Keratinocyte (primary cell): Measurements from ENCODE around the gene SSTR5. TPM values are rescaled to one million over a fixed set of nuclear protein-coding genes. Genes with fewer than 3 reads are reported as not detected.

Source experiments
- DNase-seq: peaks from one replicate; pipeline ENCODE4 v3.0.0-alpha.2; 2011; ENCODE audit warnings: low read depth, missing footprints, low spot score
- FAIRE-seq: peaks from 2 replicates; lab custom pipeline; 2011; peaks lifted over from hg19 to GRCh38; lab: Jason Lieb, UNC
- H2AFZ ChIP-seq: 2 replicates; pipeline ENCODE4 v1.6.0; 2012; ENCODE audit warnings: low read length, control low read depth, inconsistent platforms; ENCODE audit not compliant: control insufficient read depth
- H3K27ac ChIP-seq: 2 replicates; pipeline ENCODE4 v1.5.1; 2011; ENCODE audit warnings: low read length; ENCODE audit not compliant: control insufficient read depth, insufficient read depth
- H3K27me3 ChIP-seq: 3 replicates; pipeline ENCODE4 v1.6.0; 2011; ENCODE audit warnings: low read length; ENCODE audit not compliant: control insufficient read depth, insufficient read depth; ENCODE audit errors: extremely low read depth
- H3K36me3 ChIP-seq, 2 experiments: 2 replicates in 1 of 2; 3 replicates in 1 of 2; pipeline ENCODE4 v1.5.1; 2011; ENCODE audit warnings: low read length in 2 of 2, mild to moderate bottlenecking in 1 of 2; ENCODE audit not compliant: control insufficient read depth in 2 of 2, insufficient read depth in 2 of 2; ENCODE audit errors: extremely low read depth in 1 of 2
- H3K4me1 ChIP-seq: 3 replicates; pipeline ENCODE4 v1.5.1; 2011; ENCODE audit warnings: low read length; ENCODE audit not compliant: control insufficient read depth, insufficient read depth; ENCODE audit errors: extremely low read depth
- H3K4me2 ChIP-seq: 3 replicates; pipeline ENCODE4 v1.6.0; 2011; ENCODE audit warnings: low read depth, low read length; ENCODE audit not compliant: control insufficient read depth, insufficient read depth; ENCODE audit errors: extremely low read depth
- H3K4me3 ChIP-seq, 3 experiments: fragments of 200-600 bp in 1 of 3; sonication (generic) in 1 of 3; 2 replicates in 2 of 3; 3 replicates in 1 of 3; pipeline ENCODE4 v1.5.1; 2011 to 2016; ENCODE audit warnings: low read length in 3 of 3, mild to moderate bottlenecking in 3 of 3, control low read depth in 2 of 3, inconsistent platforms in 1 of 3, low read depth in 1 of 3, mixed read lengths in 1 of 3, mixed run types in 1 of 3, moderate library complexity in 1 of 3; ENCODE audit not compliant: control insufficient read depth in 2 of 3, insufficient read depth in 2 of 3; ENCODE audit errors: extremely low read depth in 1 of 3
- H3K79me2 ChIP-seq: 2 replicates; pipeline ENCODE4 v1.6.0; 2012; ENCODE audit warnings: low read length; ENCODE audit not compliant: control insufficient read depth, insufficient read depth
- H3K9ac ChIP-seq: 3 replicates; pipeline ENCODE4 v1.6.0; 2011; ENCODE audit warnings: low read length; ENCODE audit not compliant: control insufficient read depth, insufficient read depth; ENCODE audit errors: extremely low read depth
- H3K9me1 ChIP-seq: 3 replicates; pipeline ENCODE4 v1.6.0; 2011; ENCODE audit warnings: low read length; ENCODE audit not compliant: control insufficient read depth, insufficient read depth; ENCODE audit errors: extremely low read depth
- H3K9me3 ChIP-seq: 2 replicates; pipeline ENCODE4 v1.5.1; 2012; ENCODE audit warnings: low read depth, low read length; ENCODE audit not compliant: control insufficient read depth
- H4K20me1 ChIP-seq: 3 replicates; pipeline ENCODE4 v1.6.0; 2011; ENCODE audit warnings: low read length; ENCODE audit not compliant: control insufficient read depth, insufficient read depth; ENCODE audit errors: extremely low read depth
- CTCF ChIP-seq, 3 experiments: IDR thresholded peaks in 1 of 3; conservative IDR thresholded peaks in 1 of 3; optimal IDR thresholded peaks in 1 of 3; 2 replicates in 2 of 3; 3 replicates in 1 of 3; pipeline versions ENCODE3 to v1.5.1; 2011; ENCODE audit warnings: low read length in 3 of 3, mild to moderate bottlenecking in 3 of 3, moderate library complexity in 2 of 3, control low read depth in 1 of 3, inconsistent platforms in 1 of 3; ENCODE audit not compliant: insufficient read depth in 2 of 3; ENCODE audit errors: extremely low read depth in 1 of 3
- EZH2 ChIP-seq: IDR thresholded peaks from one replicate; pipeline ENCODE4 v1.6.1; 2012; ENCODE audit warnings: inconsistent platforms, mild to moderate bottlenecking, low read length, moderate library complexity
- dilution Hi-C: fragments of 300-500 bp; cut with MboI; formaldehyde crosslinking; loops from one replicate; pipeline ENCODE4 v1.7.0; 2020; ENCODE audit warnings: low sequenced_read_pairs; ENCODE audit not compliant: extremely low pct_ligation_motif_present
- polyA plus RNA-seq, 5 experiments: library from polyadenylated mRNA; depleted of rRNA in 3 of 5; stranded (reverse) in 3 of 5; stranded (forward) in 1 of 5; unstranded in 1 of 5; fragments of >200 nt; gene quantifications; 1 replicate in 1 of 5; 2 replicates in 3 of 5; 3 replicates in 1 of 5; pipeline versions ENCODE4 v1.2.1 to v1.2.3, GENCODE V29; 2011 to 2012; ENCODE audit warnings: missing spikeins in 2 of 5, low read depth in 1 of 5, low replicate concordance in 1 of 5

SSTR5 gene
- polyA plus RNA-seq, 1 donor (not counting 4 experiments of a cell fraction or from before 2014, with no cell fraction given): not detected

DNA sequence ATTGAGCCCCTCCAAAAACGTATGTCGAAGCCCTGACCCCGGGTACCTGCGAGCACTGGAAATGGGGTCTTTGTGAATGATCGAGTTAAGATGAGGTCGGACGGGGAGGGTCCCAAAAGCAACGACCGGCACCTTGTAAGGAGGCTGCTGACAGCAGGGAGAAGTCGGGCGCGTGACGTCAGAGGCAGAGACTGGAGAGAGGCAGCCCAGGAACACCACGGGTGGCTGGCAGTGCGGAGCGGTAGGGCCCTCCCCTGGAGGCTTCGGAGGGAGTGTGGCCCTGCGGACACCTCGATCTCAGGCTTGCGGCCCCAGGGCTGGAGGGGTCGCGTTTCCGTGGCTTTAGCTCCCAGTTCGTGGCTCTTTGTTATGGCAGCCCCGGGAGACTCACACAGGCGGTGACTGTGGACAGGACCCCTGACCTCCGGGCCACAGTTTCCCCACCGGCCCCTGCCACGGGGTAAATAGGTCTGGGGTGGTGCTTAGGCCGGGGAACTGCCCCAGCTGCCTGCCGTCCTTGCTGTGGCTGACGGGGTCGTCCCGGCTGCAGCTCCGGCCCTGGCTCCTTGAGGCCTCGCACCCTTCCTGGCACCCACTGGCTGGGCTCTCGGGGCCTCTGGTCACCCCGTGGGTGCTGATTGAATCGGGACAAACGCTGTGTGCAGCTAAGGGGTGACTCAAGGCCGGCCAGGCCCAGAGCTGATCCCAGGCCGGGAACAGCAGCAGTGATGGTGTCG lies 10.6 kb upstream of the SSTR5 start:
- Histone ChIP-seq H3K27ac (no peak overlapping the region), H3K9ac (no peak overlapping the region), H3K9me3 (no peaks in the 10 kb centered on the region), H3K79me2 (no peaks in the 10 kb centered on the region), H3K27me3 (peaks cover 23% of the 10 kb centered on the region), H3K4me1 (no peaks in the 10 kb centered on the region), H2AFZ (no peak overlapping the region), H3K36me3 (no peaks in the 10 kb centered on the region), H3K4me3 (no peak overlapping the region), H3K4me2 (no peak overlapping the region), H4K20me1 (no peaks in the 10 kb centered on the region), H3K9me1 (no peaks in the 10 kb centered on the region)
- no peak for DNase-seq
- no peak for TF ChIP-seq EZH2
- TF ChIP-seq CTCF (optimal IDR thresholded peaks at IDR 0.05 in 1 of 3, IDR thresholded peaks at IDR 0.05 in 1 of 3, conservative IDR thresholded peaks at IDR 0.05 in 1 of 3; ENCODE audit: extremely low read depth in 1 of 3, insufficient read depth in 2 of 3, low read length in 3 of 3): no peak
- no peak for FAIRE-seq
- dilution Hi-C loops: no loop called here

DNA sequence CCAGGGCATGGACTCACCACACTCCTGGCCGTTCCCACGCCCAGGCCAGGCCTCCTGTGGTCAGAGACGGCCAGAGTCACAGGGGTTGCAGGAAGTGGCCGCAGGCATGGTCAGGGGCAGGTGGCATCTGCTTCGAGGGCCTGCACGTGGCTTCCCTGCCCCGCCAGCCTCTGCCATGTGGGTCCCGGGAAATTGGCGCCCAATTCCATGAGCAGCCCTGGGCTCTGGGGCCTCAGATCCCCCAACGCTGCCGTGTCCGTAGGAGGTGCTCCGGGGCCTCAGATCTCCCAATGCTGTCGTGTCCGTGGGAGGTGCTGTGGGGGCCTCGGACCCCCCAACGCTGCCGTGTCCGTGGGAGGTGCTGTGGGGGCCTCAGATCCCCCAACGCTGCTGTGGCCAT lies 9.7 kb upstream of the SSTR5 start:
- FAIRE-seq: no peak
- H3K36me3 ChIP-seq: no peaks in the 10 kb centered on the region
- dilution Hi-C loops: no loop called here

More for the DNA sequence above, 9.7 kb upstream of the SSTR5 start:
- peaks cover 27% of the 10 kb centered on the region for H3K27me3 ChIP-seq
- no peak overlapping the region for H3K4me3 ChIP-seq
- TF ChIP-seq EZH2: no peak
- no peak for TF ChIP-seq CTCF (optimal IDR thresholded peaks at IDR 0.05 in 1 of 3, IDR thresholded peaks at IDR 0.05 in 1 of 3, conservative IDR thresholded peaks at IDR 0.05 in 1 of 3; ENCODE audit: extremely low read depth in 1 of 3, insufficient read depth in 2 of 3, low read length in 3 of 3)
- H3K9ac ChIP-seq: no peak overlapping the region
- H3K9me3 ChIP-seq: no peaks in the 10 kb centered on the region
- no peak overlapping the region for H3K27ac ChIP-seq
- H2AFZ ChIP-seq: no peak overlapping the region
- no peak for DNase-seq
- no peaks in the 10 kb centered on the region for H3K4me1 ChIP-seq
- H3K9me1 ChIP-seq: no peaks in the 10 kb centered on the region
- H3K4me2 ChIP-seq: no peak overlapping the region
- no peaks in the 10 kb centered on the region for H3K79me2 ChIP-seq
- H4K20me1 ChIP-seq: no peaks in the 10 kb centered on the region
